DOHH2 (cell line): ENCODE measurements around the gene IL13RA1.

ENCODE experiments used
- H3F3A ChIP-seq: fragments of 200-600 bp; sonication (generic), shearing (Covaris generic); 2 replicates; pipeline ENCODE4 v1.6.0; 2016; ENCODE audit warnings: antibody characterized with exemption, mild to moderate bottlenecking; ENCODE audit not compliant: control insufficient read depth, insufficient read depth
- H3K27ac ChIP-seq: fragments of 200-600 bp; sonication (generic); 2 replicates; pipeline ENCODE4 v1.5.1; 2014; ENCODE audit warnings: low read depth, mild to moderate bottlenecking, low read length, moderate library complexity
- H3K27me3 ChIP-seq: fragments of 200-600 bp; sonication (generic); 2 replicates; pipeline ENCODE4 v1.6.1; 2014; ENCODE audit warnings: mild to moderate bottlenecking, low read length, mixed read lengths; ENCODE audit not compliant: control insufficient read depth
- H3K36me3 ChIP-seq: fragments of 200-600 bp; sonication (generic); 2 replicates; pipeline ENCODE4 v1.6.1; 2014; ENCODE audit warnings: mild to moderate bottlenecking, low read length, moderate library complexity, mixed read lengths; ENCODE audit not compliant: control insufficient read depth
- H3K4me1 ChIP-seq: fragments of 200-600 bp; sonication (generic); 2 replicates; pipeline ENCODE4 v1.6.1; 2014; ENCODE audit warnings: mild to moderate bottlenecking, low read length, mixed read lengths; ENCODE audit not compliant: control insufficient read depth
- H3K4me2 ChIP-seq: fragments of 200-600 bp; sonication (generic); 2 replicates; pipeline ENCODE4 v1.6.0; 2014; ENCODE audit warnings: mild to moderate bottlenecking, low read length, moderate library complexity
- H3K4me3 ChIP-seq: fragments of 200-600 bp; sonication (generic); 2 replicates; pipeline ENCODE4 v1.5.1; 2014; ENCODE audit warnings: mild to moderate bottlenecking, low read length, mixed read lengths
- H3K79me2 ChIP-seq: fragments of 200-600 bp; sonication (generic); 2 replicates; pipeline ENCODE4 v1.6.1; 2014; ENCODE audit warnings: mild to moderate bottlenecking, low read length, mixed read lengths; ENCODE audit not compliant: control insufficient read depth
- H3K9me2 ChIP-seq: fragments of 200-600 bp; sonication (generic); replicated peaks from 2 replicates; pipeline ENCODE4 v1.6.1; 2014; ENCODE audit warnings: mild to moderate bottlenecking, low read length, mixed read lengths; ENCODE audit not compliant: control insufficient read depth
- H3K9me3 ChIP-seq: fragments of 200-600 bp; sonication (generic); 2 replicates; pipeline ENCODE4 v1.6.1; 2014; ENCODE audit warnings: antibody characterized with exemption, low read length, mixed read lengths; ENCODE audit not compliant: control insufficient read depth, insufficient read depth
- H4K20me1 ChIP-seq: fragments of 200-600 bp; sonication (generic); 2 replicates; pipeline ENCODE4 v1.6.0; 2014; ENCODE audit warnings: low read depth, mild to moderate bottlenecking, antibody characterized with exemption, low read length, moderate library complexity; ENCODE audit not compliant: control insufficient read depth, insufficient read depth
- EZH2phosphoT487 ChIP-seq: fragments of 200-600 bp; sonication (generic); IDR thresholded peaks from 2 replicates; pipeline ENCODE4 v1.6.1; 2017; ENCODE audit warnings: borderline replicate concordance, mild to moderate bottlenecking, antibody characterized with exemption, low read length, moderate library complexity, mixed read lengths
- TF ChIP-seq, protein P1 (sequence below): fragments of 200-600 bp; sonication (generic); IDR thresholded peaks from one replicate; pipeline ENCODE4 v1.5.1; 2014; ENCODE audit warnings: antibody characterized with exemption, mild to moderate bottlenecking, low read depth, low read length; ENCODE audit not compliant: poor library complexity, severe bottlenecking

The IL13RA1 gene

DNA sequence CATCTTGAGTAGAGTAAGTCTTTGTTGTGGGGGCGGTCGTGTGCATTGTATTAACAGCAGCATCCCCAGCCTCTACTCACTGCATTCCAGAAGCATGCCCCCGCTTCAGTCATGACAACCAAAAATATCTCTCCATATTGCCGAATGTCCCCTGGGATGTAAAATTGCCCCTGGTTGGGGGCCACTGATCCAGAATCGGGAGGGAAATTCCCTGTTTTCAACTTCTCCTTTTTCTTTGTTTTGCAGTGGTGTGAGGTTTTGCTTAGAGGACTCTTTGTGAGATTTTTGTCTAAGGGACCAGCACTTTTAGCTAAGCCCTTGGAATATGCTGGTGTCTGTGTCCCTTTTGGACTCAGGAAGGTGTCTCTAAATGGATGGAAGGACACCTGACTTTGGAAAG is 3.0 kb upstream of the IL13RA1 start:
- no peaks in the 10 kb centered on the region for H3F3A ChIP-seq
- no peaks in the 10 kb centered on the region for H3K9me3 ChIP-seq
- H3K79me2 ChIP-seq: no peaks in the 10 kb centered on the region
- no peak for TF ChIP-seq EZH2phosphoT487
- TF ChIP-seq, protein P1, sequence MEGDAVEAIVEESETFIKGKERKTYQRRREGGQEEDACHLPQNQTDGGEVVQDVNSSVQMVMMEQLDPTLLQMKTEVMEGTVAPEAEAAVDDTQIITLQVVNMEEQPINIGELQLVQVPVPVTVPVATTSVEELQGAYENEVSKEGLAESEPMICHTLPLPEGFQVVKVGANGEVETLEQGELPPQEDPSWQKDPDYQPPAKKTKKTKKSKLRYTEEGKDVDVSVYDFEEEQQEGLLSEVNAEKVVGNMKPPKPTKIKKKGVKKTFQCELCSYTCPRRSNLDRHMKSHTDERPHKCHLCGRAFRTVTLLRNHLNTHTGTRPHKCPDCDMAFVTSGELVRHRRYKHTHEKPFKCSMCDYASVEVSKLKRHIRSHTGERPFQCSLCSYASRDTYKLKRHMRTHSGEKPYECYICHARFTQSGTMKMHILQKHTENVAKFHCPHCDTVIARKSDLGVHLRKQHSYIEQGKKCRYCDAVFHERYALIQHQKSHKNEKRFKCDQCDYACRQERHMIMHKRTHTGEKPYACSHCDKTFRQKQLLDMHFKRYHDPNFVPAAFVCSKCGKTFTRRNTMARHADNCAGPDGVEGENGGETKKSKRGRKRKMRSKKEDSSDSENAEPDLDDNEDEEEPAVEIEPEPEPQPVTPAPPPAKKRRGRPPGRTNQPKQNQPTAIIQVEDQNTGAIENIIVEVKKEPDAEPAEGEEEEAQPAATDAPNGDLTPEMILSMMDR: no peak
- H3K4me3 ChIP-seq: no peak overlapping the region
- no peak overlapping the region for H3K4me2 ChIP-seq
- no peaks in the 10 kb centered on the region for H3K9me2 ChIP-seq
- no peaks in the 10 kb centered on the region for H4K20me1 ChIP-seq
- no peak overlapping the region for H3K27ac ChIP-seq
- no peaks in the 10 kb centered on the region for H3K36me3 ChIP-seq
- peaks cover 25% of the 10 kb centered on the region for H3K27me3 ChIP-seq
- H3K4me1 ChIP-seq: peaks cover 25% of the 10 kb centered on the region

DNA sequence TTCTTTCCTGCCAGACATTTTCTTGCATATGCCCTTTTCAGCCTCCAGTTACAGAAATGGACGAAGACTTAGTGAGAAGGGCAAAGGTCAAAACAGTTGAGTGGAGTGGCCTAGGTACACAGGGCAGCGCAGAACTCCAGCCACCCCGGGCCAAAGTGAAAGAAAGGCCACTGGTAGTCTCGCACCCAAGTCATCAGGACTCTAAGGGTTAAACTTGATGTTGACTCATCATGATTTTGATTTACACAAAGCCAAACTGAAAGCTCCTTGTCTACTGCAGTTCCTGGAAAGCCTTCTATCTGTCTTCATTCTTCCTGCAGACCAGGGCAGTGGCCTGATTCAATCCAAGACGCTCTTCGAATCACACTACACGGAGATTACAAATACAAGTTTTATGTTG is 2.6 kb upstream of the IL13RA1 start:
- Histone ChIP-seq H4K20me1 (no peaks in the 10 kb centered on the region), H3K27me3 (peaks cover 25% of the 10 kb centered on the region), H3K9me3 (no peaks in the 10 kb centered on the region), H3K4me2 (no peak overlapping the region), H3K4me3 (no peak overlapping the region), H3K27ac (no peak overlapping the region), H3K9me2 (no peaks in the 10 kb centered on the region), H3K4me1 (peaks cover 21% of the 10 kb centered on the region), H3K79me2 (no peaks in the 10 kb centered on the region), H3K36me3 (no peaks in the 10 kb centered on the region), H3F3A (no peaks in the 10 kb centered on the region)
- TF ChIP-seq, protein P1: no peak
- TF ChIP-seq EZH2phosphoT487: no peak

DNA sequence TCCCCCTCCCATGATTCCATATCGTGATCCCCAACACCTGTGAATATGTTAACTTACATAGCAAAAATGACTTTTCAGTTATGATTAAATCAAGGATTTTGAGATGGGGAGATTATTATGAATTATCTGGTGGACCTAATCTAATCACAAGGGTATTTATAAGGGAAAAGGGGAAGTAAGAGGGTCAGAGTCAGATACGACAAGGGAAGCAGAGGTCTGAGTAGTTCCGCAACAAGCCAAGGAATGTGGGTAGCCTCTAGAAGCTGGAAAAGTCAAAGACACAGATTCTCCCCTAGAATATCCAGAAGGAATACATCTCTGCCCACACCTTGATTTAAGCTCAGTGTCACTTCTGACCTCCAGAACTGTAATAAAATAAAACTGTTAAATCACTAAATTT is 1.0 kb upstream of the IL13RA1 start:
- Histone ChIP-seq H3K9me3 (no peaks in the 10 kb centered on the region), H3K4me2 (no peak overlapping the region), H4K20me1 (no peaks in the 10 kb centered on the region), H3K27ac (no peak overlapping the region), H3K9me2 (no peaks in the 10 kb centered on the region), H3K36me3 (no peaks in the 10 kb centered on the region), H3F3A (no peaks in the 10 kb centered on the region), H3K27me3 (peaks cover 25% of the 10 kb centered on the region), H3K79me2 (no peaks in the 10 kb centered on the region), H3K4me3 (no peak overlapping the region), H3K4me1 (peaks cover 18% of the 10 kb centered on the region)
- TF ChIP-seq, protein P1: no peak
- TF ChIP-seq EZH2phosphoT487: no peak
